Measurements from ENCODE around the gene PDE2A. TPM values are rescaled to one million over a fixed set of nuclear protein-coding genes. Genes with fewer than 3 reads are reported as not detected.

The PDE2A gene
- polyA plus RNA-seq, 3 donors, result 13.0 to 16.5 (median 16.0) TPM

Other genes with a start within 250 kb of the PDE2A start
- gene CLPB, start 239.9 kb downstream of the PDE2A start, polyA plus RNA-seq (ENCODE audit: insufficient read length in 3 of 3), result 10 to 100 TPM; 10.7 to 13.0 (median 12.5) TPM
- gene ARAP1, start 78.0 kb upstream of the PDE2A start, polyA plus RNA-seq (ENCODE audit: insufficient read length in 3 of 3), result 10 to 100 TPM; 66.4 to 71.6 (median 71.3) TPM
- gene STARD10, start 119.6 kb upstream of the PDE2A start, polyA plus RNA-seq (ENCODE audit: insufficient read length in 3 of 3), result 10 to 100 TPM; 63.3 to 80.7 (median 76.1) TPM
- 10 to 100 TPM; 17.9 to 25.2 (median 20.6) TPM for gene ATG16L2, start 140.0 kb upstream of the PDE2A start, polyA plus RNA-seq (ENCODE audit: insufficient read length in 3 of 3)

Data from right renal cortex interstitium (tissue), 3 donors.